HepG2 (cell line): ENCODE results near the gene VEGFA. TPM values are rescaled to one million over a fixed set of nuclear protein-coding genes. Genes with fewer than 3 reads are reported as not detected.

Experiments
- ARHGAP35 ChIP-seq: sonication (generic); formaldehyde crosslinking; IDR thresholded peaks from 2 replicates; pipeline ENCODE4 v1.9.0; 2022; ENCODE audit warnings: mild to moderate bottlenecking, inconsistent platforms, moderate library complexity, missing genetic modification reagents, borderline replicate concordance
- IRF9 ChIP-seq: sonication (generic); formaldehyde crosslinking; IDR thresholded peaks from 2 replicates; pipeline ENCODE4 v1.8.0; 2022; ENCODE audit warnings: missing genetic modification reagents, mild to moderate bottlenecking, borderline replicate concordance
- MEIS1 ChIP-seq: sonication (generic); formaldehyde crosslinking; IDR thresholded peaks from 2 replicates; pipeline ENCODE4 v1.9.0; 2021; ENCODE audit warnings: mild to moderate bottlenecking, missing genetic modification reagents, moderate library complexity, borderline replicate concordance
- NR2F1 ChIP-seq, 2 experiments: fragments of 450-650 bp in 1 of 2; formaldehyde crosslinking in 1 of 2; IDR thresholded peaks; 2 replicates each; pipeline versions ENCODE4 v1.5.0 to v1.6.1; 2016 to 2020; ENCODE audit warnings: mild to moderate bottlenecking in 1 of 2, missing compliant biosample characterization in 1 of 2, missing genetic modification reagents in 1 of 2, moderate library complexity in 1 of 2
- ZNF563 ChIP-seq: sonication (generic); formaldehyde crosslinking; IDR thresholded peaks from 2 replicates; pipeline ENCODE4 v1.8.0; 2022; ENCODE audit warnings: mild to moderate bottlenecking, moderate library complexity, missing genetic modification reagents
- polyA plus RNA-seq, 8 experiments: library from polyadenylated mRNA; depleted of rRNA in 3 of 8; stranded (reverse) in 7 of 8; unstranded in 1 of 8; fragments of >200 nt; fragmentation: Illumina TruSeq in 4 of 8; extraction: Trizol in 4 of 8; gene quantifications; 2 replicates each; pipeline versions ENCODE4 v1.2.1 to v1.2.3, GENCODE V29; 2011 to 2016; ENCODE audit warnings: low read depth in 4 of 8, missing spikeins in 1 of 8, mixed read lengths in 1 of 8; ENCODE audit not compliant: insufficient read depth in 1 of 8
- total RNA-seq, 5 experiments: library from RNA; depleted of rRNA; stranded (reverse); fragments of >200 nt; fragmentation: Illumina TruSeq; extraction: Trizol; gene quantifications; 2 replicates each; pipeline ENCODE4 v1.2.3, GENCODE V29; 2016; ENCODE audit warnings: low read depth in 1 of 5
- TF ChIP-seq, protein P1 (sequence below): sonication (generic); formaldehyde crosslinking; IDR thresholded peaks from 2 replicates; pipeline ENCODE4 v1.5.0; 2020; ENCODE audit warnings: mild to moderate bottlenecking, missing genetic modification reagents, moderate library complexity
- TF ChIP-seq, protein P2 (sequence below): sonication (generic); formaldehyde crosslinking; IDR thresholded peaks from 2 replicates; pipeline ENCODE4 v1.5.1; 2020; ENCODE audit warnings: mild to moderate bottlenecking, missing genetic modification reagents, borderline replicate concordance
- TF ChIP-seq, protein P3 (sequence below): IDR thresholded peaks from 2 replicates; pipeline ENCODE4 v1.6.1; 2016; ENCODE audit warnings: missing compliant biosample characterization, missing genetic modification reagents, borderline replicate concordance

Gene VEGFA
- total and polyA plus RNA-seq, 2 of the 13 experiments (the other 11 are each of a cell fraction or from before 2014, with no cell fraction given), result 68.1 to 629 TPM

- 0 out of 2 replicates have a peak, but pooled peaks have one; percentile 14 for TF ChIP-seq ARHGAP35 (CRISPR knock-in tag)
- peak; percentile 64; the same call in 1 of the 2 replicates for TF ChIP-seq IRF9
- TF ChIP-seq, protein P1, sequence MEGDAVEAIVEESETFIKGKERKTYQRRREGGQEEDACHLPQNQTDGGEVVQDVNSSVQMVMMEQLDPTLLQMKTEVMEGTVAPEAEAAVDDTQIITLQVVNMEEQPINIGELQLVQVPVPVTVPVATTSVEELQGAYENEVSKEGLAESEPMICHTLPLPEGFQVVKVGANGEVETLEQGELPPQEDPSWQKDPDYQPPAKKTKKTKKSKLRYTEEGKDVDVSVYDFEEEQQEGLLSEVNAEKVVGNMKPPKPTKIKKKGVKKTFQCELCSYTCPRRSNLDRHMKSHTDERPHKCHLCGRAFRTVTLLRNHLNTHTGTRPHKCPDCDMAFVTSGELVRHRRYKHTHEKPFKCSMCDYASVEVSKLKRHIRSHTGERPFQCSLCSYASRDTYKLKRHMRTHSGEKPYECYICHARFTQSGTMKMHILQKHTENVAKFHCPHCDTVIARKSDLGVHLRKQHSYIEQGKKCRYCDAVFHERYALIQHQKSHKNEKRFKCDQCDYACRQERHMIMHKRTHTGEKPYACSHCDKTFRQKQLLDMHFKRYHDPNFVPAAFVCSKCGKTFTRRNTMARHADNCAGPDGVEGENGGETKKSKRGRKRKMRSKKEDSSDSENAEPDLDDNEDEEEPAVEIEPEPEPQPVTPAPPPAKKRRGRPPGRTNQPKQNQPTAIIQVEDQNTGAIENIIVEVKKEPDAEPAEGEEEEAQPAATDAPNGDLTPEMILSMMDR, result no peak
- TF ChIP-seq, protein P2, sequence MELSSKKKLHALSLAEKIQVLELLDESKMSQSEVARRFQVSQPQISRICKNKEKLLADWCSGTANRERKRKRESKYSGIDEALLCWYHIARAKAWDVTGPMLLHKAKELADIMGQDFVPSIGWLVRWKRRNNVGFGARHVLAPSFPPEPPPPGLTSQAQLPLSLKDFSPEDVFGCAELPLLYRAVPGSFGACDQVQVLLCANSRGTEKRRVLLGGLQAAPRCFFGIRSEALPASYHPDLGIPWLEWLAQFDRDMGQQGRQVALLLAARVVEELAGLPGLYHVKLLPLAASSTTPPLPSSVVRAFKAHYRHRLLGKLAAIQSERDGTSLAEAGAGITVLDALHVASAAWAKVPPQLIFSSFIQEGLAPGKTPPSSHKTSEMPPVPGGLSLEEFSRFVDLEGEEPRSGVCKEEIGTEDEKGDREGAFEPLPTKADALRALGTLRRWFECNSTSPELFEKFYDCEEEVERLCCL (CRISPR knock-in tag), result no peak
- TF ChIP-seq ZNF563 (CRISPR knock-in tag), result 0 out of 2 replicates have a peak, but pooled peaks have one; percentile 10
- TF ChIP-seq, protein P3, sequence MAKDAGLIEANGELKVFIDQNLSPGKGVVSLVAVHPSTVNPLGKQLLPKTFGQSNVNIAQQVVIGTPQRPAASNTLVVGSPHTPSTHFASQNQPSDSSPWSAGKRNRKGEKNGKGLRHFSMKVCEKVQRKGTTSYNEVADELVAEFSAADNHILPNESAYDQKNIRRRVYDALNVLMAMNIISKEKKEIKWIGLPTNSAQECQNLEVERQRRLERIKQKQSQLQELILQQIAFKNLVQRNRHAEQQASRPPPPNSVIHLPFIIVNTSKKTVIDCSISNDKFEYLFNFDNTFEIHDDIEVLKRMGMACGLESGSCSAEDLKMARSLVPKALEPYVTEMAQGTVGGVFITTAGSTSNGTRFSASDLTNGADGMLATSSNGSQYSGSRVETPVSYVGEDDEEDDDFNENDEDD, result no peak
- TF ChIP-seq MEIS1 (CRISPR knock-in tag), result no peak
- no peak for TF ChIP-seq NR2F1 (CRISPR knock-in tag; IDR thresholded peaks at IDR 0.05)
- TF ChIP-seq, all 625 proteins: peak for 3
Measured at GRCh38 chr6:43823390-43823789, 53.4 kb downstream of the VEGFA start (continued).
